Measurements from ENCODE around the gene CSH1.
"Not testable (repeated sequence)": the region's sequence is repeated elsewhere in the genome, so short reads cannot be mapped to it uniquely, and the experiment has no call there.

Gene CSH1

DNA sequence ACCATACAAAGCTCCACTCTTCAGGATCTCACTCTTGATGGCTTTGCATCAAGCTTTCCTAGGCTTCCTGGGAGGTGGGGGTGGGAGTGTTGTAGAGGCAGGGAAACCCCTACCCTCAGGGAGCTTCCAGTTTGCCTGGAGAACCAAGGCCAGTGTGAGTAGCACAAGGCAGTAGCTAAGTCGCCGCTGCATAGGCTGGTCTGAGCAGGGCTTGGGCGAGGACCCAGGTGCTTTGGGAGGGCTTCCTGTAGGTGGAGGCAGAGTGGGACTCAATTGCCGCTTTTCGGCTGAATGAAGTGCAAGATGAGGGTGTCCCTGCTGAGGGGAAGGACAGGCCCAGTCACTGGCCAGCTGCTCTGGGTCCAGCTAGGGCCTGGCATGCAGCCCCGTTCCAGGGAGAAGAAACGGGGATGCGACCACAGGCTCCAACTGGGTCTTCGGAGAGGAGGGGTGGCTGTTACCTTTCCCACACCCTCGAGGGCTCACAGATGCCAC, 31.8 kb upstream of the CSH1 start:
- DNase-seq: no peak

- DNase-seq: no peak
Measured at GRCh38 chr17:63927464-63928171, 31.2 kb upstream of the CSH1 start.

DNA sequence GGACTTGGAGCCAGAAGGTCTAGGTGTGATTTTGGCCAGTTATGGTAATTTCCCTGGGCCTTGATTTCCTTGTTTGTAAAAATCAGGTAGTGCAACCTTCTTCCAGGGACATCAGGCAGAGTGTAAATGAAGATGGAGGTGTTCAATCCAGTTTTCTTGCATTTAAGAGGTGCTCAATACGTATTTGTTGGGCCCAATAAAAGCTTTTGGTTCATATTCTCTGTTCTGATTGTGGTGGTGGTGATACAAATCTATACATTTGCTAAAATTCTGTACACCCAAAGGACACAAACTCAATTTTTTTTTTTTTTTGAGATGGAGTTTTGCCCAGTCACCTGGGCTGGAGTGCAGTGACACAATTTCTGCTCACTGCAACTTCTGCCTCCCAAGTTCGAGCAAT, 29.8 kb upstream of the CSH1 start:
- DNase-seq: no peak

DNA sequence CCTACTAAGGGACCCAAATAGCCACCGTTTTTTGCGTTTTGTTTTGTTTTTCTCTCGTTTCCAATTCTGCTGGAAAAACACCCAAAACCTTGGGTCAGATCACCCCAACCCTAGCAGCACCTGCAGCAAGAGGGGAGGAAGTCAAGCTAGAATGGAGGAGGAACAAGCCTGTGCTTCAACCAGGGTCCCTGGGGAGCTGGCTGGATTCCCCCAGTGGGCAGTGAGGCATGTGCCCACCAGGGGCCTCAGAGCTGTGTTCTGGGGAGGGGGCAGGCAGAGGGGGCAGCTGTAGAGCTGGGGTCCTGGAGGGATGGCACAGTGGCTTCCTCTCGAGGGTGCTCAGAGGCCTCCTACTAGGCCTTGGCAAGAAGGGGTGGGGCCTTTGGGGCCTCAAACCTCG, 29.2 kb upstream of the CSH1 start:
- no peak for DNase-seq

- DNase-seq: not testable (repeated sequence)
Measured at GRCh38 chr17:63922402-63922801, 26.0 kb upstream of the CSH1 start.

DNA sequence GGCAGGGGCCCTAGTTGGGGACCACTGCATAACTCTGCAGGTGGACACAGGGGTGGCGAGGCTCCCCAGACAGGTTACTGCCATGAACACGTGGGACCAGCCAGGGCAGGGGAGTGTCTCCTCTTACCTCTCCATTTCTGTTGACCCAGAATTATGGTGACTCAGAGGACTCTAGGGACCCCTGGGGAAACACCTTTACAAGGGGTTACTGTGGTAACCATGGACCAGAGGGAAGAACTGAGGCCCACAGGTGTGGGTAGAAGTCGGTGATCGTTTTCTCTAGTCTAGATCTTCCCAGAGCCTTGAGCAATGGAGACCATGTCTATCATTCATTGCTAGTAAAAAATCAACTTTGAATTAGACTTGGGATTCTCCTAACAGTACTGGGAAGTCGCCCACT, 24.4 kb upstream of the CSH1 start:
- not testable (repeated sequence) for DNase-seq

DNA sequence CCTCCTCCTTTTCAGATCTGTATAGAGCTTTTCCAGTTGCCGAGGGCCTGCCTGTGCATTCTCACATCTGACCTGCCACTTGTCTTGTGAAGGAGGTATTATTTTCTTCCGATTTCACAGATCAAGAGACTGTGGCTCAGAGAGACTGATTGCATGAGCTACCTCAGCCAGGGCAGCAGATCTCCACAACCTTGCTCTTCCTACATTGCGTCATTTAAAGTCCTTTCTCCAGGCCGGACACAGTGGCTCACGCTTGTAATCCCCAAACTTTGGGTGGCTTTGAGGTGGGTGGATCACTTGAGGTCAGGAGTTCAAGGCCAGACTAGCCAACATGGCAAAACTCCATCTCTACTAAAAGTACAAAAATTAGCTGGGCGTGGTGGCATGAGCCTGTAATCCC, 23.7 kb upstream of the CSH1 start:
- not testable (repeated sequence) for DNase-seq

- no peak for DNase-seq
Measured at GRCh38 chr17:63919311-63919723, 22.9 kb upstream of the CSH1 start.

GRCh38 chr17:63918789-63919305, 22.5 kb upstream of the CSH1 start, which contains the start of gene GH1:
Gene GH1, minus strand, starts transcription at chr17:63918839. Its CDS starts 63 bp downstream, at chr17:63918776.
- DNase-seq: not testable (repeated sequence)

DNA sequence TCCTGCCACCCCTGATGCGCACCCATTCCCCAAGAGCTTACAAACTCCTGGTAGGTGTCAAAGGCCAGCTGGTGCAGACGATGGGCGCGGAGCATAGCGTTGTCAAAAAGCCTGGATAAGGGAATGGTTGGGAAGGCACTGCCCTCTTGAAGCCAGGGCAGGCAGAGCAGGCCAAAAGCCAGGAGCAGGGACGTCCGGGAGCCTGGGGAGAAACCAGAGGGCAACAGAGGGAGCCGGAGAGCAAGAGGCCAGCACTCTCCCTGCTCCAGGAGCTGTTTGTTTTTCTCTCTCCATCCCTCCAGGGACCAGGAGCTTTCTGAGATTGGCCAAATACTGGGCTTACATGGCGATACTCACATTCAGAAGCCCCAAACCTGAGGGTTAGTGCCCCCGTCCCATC, 21.9 kb upstream of the CSH1 start:
- no peak for DNase-seq

DNA sequence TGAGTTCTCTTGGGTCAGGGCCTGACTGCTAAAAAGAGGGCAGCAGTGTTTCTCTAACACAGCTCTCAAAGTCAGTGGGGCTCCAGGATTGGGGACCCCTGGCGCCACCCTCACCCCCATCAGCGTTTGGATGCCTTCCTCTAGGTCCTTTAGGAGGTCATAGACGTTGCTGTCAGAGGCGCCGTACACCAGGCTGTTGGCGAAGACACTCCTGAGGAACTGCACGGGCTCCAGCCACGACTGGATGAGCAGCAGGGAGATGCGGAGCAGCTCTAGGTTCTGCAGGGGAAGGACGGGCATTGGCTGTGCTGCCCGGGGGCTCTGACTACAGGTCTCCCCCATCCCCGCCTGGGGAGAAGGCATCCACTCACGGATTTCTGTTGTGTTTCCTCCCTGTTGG, 21.3 kb upstream of the CSH1 start:
- no peak for DNase-seq

DNA sequence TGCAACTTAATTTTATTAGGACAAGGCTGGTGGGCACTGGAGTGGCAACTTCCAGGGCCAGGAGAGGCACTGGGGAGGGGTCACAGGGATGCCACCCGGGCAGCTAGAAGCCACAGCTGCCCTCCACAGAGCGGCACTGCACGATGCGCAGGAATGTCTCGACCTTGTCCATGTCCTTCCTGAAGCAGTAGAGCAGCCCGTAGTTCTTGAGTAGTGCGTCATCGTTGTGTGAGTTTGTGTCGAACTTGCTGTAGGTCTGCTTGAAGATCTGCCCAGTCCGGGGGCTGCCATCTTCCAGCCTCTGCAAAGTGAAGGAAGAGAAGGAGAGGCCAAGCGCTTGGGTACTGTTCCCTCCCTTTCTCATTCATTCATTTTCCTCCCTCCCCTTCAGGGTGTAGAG, 20.8 kb upstream of the CSH1 start:
- DNase-seq: not testable (repeated sequence)

GRCh38 chr17:63916566-63917185, 20.3 kb upstream of the CSH1 start:
- no peak for DNase-seq

GRCh38 chr17:63915753-63916152, 19.4 kb upstream of the CSH1 start:
- DNase-seq: not testable (repeated sequence)

DNA sequence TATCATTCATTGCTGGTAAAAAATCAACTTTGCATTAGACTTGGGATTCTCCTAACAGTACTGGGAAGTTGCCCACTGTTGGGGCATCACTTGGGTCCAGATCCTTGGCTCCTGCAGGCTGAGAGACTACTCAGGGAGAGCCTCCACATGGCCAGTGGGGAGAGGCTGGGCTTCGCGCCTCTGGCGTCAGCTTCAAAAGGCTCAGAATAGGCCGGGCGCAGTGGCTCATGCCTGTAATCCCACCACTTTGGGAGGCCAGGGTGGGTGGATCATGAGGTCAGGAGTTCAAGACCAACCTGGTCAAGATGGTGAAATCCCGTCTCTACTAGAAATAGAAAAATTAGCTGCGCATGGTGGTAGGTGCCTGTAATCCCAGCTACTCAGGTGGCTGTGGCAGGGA, 18.1 kb upstream of the CSH1 start:
- DNase-seq: no peak

DNA sequence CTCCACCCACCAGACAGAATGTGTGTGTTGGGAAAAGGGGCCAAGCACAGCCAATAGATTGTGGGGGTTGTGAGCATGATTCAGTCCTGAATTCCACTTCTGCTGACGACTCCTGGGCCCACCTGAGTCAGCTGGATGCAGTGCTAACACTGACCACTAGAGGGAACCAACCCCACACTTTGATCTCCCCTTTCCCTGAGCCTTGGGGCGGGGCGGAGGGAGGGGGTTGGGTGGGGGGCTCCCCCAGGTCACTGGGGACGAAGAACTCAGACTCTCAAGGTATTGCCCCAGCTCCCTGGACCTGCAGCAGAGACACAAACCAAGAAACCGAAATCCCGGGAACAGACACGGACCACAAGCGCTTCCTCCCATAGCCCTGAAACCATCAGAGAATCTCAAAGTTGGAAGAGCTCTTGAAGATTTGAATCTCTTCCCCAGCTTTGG, 15.3 kb upstream of the CSH1 start:
- DNase-seq: no peak

GRCh38 chr17:63911041-63911635, 14.8 kb upstream of the CSH1 start, which contains the start of gene CSHL1:
Gene CSHL1, minus strand, starts transcription at chr17:63911258. Its CDS starts 62 bp downstream, at chr17:63911196.
- no peak for DNase-seq

- DNase-seq: no peak
Measured at GRCh38 chr17:63910096-63910495, 13.7 kb upstream of the CSH1 start.

GRCh38 chr17:63909586-63909985, 13.2 kb upstream of the CSH1 start:
- DNase-seq: not testable (repeated sequence)

GRCh38 chr17:63907161-63907778, 10.9 kb upstream of the CSH1 start:
- DNase-seq: not testable (repeated sequence)

GRCh38 chr17:63904796-63905195, 8.4 kb upstream of the CSH1 start:
- DNase-seq: not testable (repeated sequence)

- DNase-seq: not testable (repeated sequence)
Measured at GRCh38 chr17:63903787-63904201, 7.4 kb upstream of the CSH1 start.

DNA sequence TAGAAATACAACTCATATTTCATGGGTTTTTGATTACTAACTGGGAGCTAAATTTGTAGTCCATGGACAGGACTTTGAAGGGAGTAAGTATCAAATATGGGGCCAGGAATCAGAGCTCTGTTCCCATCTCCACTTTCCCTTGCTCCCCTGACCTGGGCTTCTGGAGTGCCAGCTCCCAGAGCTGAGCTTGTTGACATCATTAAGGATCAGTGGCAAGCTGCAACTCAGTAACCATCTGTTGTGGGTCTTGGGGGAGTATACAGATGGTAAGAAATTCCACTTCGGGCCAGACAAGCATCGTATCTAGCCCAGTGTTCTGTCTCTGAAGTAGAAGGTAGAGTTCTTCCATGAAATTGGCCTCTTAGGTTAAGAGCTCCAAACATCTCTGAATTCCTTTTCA, 5.6 kb upstream of the CSH1 start:
- DNase-seq: not testable (repeated sequence)
